SJSA1 (cell line): ENCODE measurements around the gene CCDC158. TPM values are rescaled to one million over a fixed set of nuclear protein-coding genes. Genes with fewer than 3 reads are reported as not detected.

Source experiments
- DNase-seq, 2 experiments: peaks; one replicate each; pipeline ENCODE4 v3.0.0-alpha.2; 2015 to 2020; ENCODE audit warnings: low spot score in 2 of 2, low read depth in 1 of 2
- H3K27ac ChIP-seq: fragments of 250-450 bp; sonication (Bioruptor Pico); 2 replicates; pipeline ENCODE4 v1.5.1; 2020; ENCODE audit warnings: mild to moderate bottlenecking, moderate library complexity
- H3K27me3 ChIP-seq: fragments of 250-450 bp; sonication (Bioruptor Pico); replicated peaks from 2 replicates; pipeline ENCODE4 v1.5.1; 2020; ENCODE audit warnings: mild to moderate bottlenecking, moderate library complexity
- H3K36me3 ChIP-seq: fragments of 250-450 bp; sonication (Bioruptor Pico); 2 replicates; pipeline ENCODE4 v1.5.1; 2020; ENCODE audit warnings: mild to moderate bottlenecking
- H3K4me1 ChIP-seq: fragments of 250-450 bp; sonication (Bioruptor Pico); replicated peaks from 2 replicates; pipeline ENCODE4 v1.6.1; 2021; ENCODE audit warnings: mild to moderate bottlenecking
- H3K4me3 ChIP-seq: fragments of 250-450 bp; sonication (Bioruptor Pico); 2 replicates; pipeline ENCODE4 v1.5.1; 2020; ENCODE audit warnings: mild to moderate bottlenecking
- H3K9me3 ChIP-seq: fragments of 250-450 bp; sonication (Bioruptor Pico); replicated peaks from 2 replicates; pipeline ENCODE4 v1.5.1; 2020; ENCODE audit warnings: mild to moderate bottlenecking
- total RNA-seq: library from RNA; depleted of rRNA; stranded (reverse); fragments of >200 nt; shearing (Covaris generic); gene quantifications from 2 replicates; pipeline ENCODE4 v1.2.3, GENCODE V29; 2014

CCDC158 gene
- total RNA-seq, 1 experiment from 2014 or later = 0.53 TPM

DNA sequence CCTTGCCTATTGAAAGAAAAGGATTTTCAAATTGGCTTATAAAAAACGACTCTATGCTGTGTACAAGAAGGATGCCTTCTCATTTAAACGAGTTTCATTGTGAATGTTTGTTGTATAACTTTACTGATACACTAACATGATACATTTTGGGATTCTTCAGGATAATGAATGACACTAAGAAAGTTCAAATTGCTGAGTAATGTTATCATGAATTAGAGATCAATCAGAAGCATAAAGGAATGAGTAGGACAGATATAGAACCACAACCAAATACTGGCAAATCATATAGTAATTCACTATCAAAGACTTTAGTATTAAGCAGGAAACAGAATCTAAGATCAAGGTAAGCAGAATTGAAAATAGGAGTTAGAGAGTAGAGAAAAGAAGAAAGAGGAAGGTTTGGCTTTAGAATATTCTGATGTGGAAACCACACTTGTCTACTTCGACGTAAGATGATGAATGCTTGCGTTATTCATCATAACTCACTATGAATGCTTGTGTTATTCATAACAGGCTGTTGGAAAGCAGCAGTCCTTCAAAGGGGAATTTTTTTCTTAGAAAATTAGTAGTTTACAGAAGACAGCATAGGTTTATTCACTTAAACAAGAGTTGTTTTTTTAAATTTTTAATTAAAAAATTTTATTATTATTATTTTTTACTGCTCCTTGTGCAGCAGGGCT is 13.4 kb downstream of the CCDC158 start:
- H3K4me1 ChIP-seq = no peaks in the 10 kb centered on the region
- no peaks in the 10 kb centered on the region for H3K9me3 ChIP-seq
- no peaks in the 10 kb centered on the region for H3K36me3 ChIP-seq
- peaks cover 21% of the 10 kb centered on the region; the same call in 1 of the 2 replicates for H3K27me3 ChIP-seq
- H3K27ac ChIP-seq = no peak overlapping the region
- H3K4me3 ChIP-seq = no peak overlapping the region
- DNase-seq = no peak

DNA sequence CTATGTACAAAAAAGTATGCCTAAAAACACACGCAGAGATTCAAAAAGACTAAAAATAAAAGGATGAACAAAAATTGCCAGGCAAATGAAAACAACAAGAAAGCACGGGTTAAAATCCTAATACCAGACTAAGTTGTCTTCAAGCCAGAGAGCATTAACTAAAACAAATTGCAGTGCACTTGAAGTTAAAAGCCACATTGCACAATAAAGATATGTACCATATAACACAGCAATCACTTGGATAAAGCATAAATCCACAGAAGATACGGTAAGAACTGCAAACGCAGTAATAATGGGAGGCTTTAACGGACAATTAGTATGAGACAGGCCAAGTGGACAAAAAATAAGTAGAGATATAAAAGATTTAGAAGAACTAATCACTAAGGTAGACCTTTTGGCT is 14.9 kb downstream of the CCDC158 start:
- no peak overlapping the region for H3K27ac ChIP-seq
- DNase-seq = no peak

GRCh38 chr4:76401654-76402053 is 19.3 kb downstream of the CCDC158 start:
- no peaks in the 10 kb centered on the region for H3K4me1 ChIP-seq
- H3K36me3 ChIP-seq = no peaks in the 10 kb centered on the region
- H3K9me3 ChIP-seq = no peaks in the 10 kb centered on the region
- H3K4me3 ChIP-seq = no peak overlapping the region
- no peak overlapping the region for H3K27ac ChIP-seq
- peaks cover 21% of the 10 kb centered on the region; the same call in 1 of the 2 replicates for H3K27me3 ChIP-seq
- DNase-seq = no peak

More for the DNA sequence above, 14.9 kb downstream of the CCDC158 start:
- no peaks in the 10 kb centered on the region for H3K36me3 ChIP-seq
- H3K4me3 ChIP-seq = no peak overlapping the region
- no peaks in the 10 kb centered on the region for H3K4me1 ChIP-seq
- peaks cover 21% of the 10 kb centered on the region; the same call in 1 of the 2 replicates for H3K27me3 ChIP-seq
- no peaks in the 10 kb centered on the region for H3K9me3 ChIP-seq

GRCh38 chr4:76388160-76388908 is 32.6 kb downstream of the CCDC158 start:
- H3K4me1 ChIP-seq = no peaks in the 10 kb centered on the region
- H3K4me3 ChIP-seq = no peak overlapping the region
- H3K27ac ChIP-seq = no peak overlapping the region
- 0 out of 2 replicates have a peak, but pooled peaks cover 5% of the 10 kb centered on the region for H3K27me3 ChIP-seq
- DNase-seq = no peak
- no peaks in the 10 kb centered on the region for H3K9me3 ChIP-seq
- no peaks in the 10 kb centered on the region for H3K36me3 ChIP-seq

DNA sequence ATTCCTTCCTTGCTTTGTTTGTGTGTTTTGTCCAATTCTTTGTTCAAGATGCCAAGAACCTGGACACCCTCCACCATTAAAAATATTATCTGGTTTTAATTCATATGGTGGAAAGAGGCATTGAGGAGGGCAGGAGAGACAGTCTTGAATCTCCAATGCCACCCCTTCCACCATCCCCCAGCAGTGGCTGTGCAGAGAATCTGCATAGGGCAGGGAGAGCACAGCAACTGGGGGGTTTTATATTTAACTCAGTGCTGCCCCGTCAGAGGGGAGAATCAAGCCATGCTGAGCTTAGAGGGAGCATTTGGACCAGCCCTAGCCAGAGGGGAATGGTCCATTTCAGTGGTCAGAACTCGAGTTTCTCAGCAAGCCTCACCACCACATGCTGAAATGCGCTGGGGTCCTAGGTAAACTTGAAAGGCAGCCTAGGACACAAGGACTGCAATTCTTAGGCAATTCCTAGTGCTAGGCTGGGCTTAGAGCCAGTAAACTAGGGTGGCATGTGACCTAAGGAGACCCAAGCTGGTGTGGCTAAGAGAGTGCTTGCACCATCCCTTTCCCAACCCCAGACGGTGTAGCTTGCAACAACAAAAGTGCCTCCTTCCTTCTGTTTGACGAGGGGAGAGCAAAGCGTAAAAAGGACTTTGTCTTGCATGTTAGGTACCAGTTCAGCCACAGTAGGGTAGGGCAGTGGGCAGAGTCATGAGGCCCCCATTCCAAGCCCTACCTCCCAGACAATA is 34.2 kb downstream of the CCDC158 start:
- no peaks in the 10 kb centered on the region for H3K4me1 ChIP-seq
- 0 out of 2 replicates have a peak, but pooled peaks cover 5% of the 10 kb centered on the region for H3K27me3 ChIP-seq
- no peak overlapping the region for H3K27ac ChIP-seq
- H3K4me3 ChIP-seq = no peak overlapping the region
- H3K9me3 ChIP-seq = no peaks in the 10 kb centered on the region
- H3K36me3 ChIP-seq = no peaks in the 10 kb centered on the region
- DNase-seq = no peak

- no peaks in the 10 kb centered on the region for H3K4me1 ChIP-seq
- H3K9me3 ChIP-seq = no peaks in the 10 kb centered on the region
- H3K4me3 ChIP-seq = no peak overlapping the region
- H3K27me3 ChIP-seq = 0 out of 2 replicates have a peak, but pooled peaks cover 1% of the 10 kb centered on the region
- DNase-seq = no peak
- no peaks in the 10 kb centered on the region for H3K36me3 ChIP-seq
- H3K27ac ChIP-seq = no peak overlapping the region
Observed at GRCh38 chr4:76385974-76386373, 35.0 kb downstream of the CCDC158 start.

DNA sequence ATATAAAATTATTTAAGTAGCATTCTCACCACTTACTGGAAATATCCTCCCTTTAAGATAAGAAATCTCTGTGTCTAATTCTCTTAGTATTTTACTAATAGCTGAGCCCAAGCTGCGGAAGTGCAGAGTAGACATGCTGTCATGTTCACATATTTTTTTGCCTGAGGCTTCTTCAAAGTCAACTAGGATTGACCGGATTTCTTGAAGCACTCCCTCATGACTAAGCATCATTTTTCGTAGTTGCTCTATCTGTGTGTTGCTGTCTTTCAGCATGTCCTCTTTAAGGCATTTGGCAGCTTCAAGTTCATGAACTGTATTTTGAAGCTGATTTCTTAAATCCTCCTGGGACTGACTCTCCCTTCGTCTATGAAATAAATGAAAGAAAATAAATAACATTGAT is 36.9 kb downstream of the CCDC158 start:
- Histone ChIP-seq H3K27ac (no peak overlapping the region), H3K27me3 (no peaks in the 10 kb centered on the region), H3K4me1 (no peaks in the 10 kb centered on the region), H3K4me3 (no peak overlapping the region), H3K36me3 (no peaks in the 10 kb centered on the region), H3K9me3 (no peaks in the 10 kb centered on the region)
- no peak for DNase-seq

- H3K27me3 ChIP-seq = no peaks in the 10 kb centered on the region
- H3K9me3 ChIP-seq = no peaks in the 10 kb centered on the region
- no peak overlapping the region for H3K27ac ChIP-seq
- H3K4me1 ChIP-seq = no peaks in the 10 kb centered on the region
- H3K36me3 ChIP-seq = no peaks in the 10 kb centered on the region
- H3K4me3 ChIP-seq = no peak overlapping the region
- no peak for DNase-seq
Observed at GRCh38 chr4:76383001-76383400, 37.9 kb downstream of the CCDC158 start.

DNA sequence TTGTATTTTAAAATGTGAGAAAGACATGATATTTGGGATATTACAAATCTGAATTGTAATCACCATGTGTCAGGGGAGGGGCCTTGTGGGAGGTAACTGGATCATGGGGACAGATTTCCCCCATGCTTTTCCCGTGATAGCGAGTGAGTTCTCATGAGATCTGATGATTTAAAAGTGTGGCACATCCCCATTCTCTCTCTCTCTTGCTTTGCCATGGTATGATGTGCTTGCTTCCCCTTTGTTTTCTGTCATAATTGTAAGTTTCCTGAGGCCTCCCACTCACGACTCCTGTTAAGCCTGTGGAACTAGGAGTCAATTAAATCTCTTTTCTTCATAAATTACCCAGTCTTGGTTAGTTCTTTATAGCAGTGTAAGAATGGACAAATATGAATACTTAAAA is 39.0 kb downstream of the CCDC158 start:
- H3K4me1 ChIP-seq = no peaks in the 10 kb centered on the region
- no peak overlapping the region for H3K4me3 ChIP-seq
- no peaks in the 10 kb centered on the region for H3K9me3 ChIP-seq
- no peaks in the 10 kb centered on the region for H3K36me3 ChIP-seq
- no peak overlapping the region for H3K27ac ChIP-seq
- no peak for DNase-seq
- no peaks in the 10 kb centered on the region for H3K27me3 ChIP-seq

DNA sequence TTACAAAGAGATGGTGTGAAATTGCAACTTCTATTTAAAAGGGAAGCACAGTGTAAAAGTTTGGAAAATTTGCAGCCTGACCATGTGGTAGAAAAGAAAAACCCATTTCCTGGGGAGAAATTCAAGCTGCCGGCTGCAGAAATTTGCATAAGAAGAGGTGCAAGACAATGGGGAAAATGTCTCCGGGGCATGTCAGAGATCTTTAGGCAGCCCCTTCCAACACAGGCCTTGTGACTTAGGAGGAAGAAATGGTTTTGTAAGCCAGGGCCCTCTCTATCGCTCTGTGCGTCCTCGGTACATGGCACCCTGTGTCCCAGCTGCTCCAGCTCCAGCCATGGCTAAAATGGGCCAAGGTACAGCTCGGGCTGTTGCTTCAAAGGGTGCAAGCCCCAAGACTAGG is 40.4 kb downstream of the CCDC158 start:
- DNase-seq = no peak
- H3K27me3 ChIP-seq = no peaks in the 10 kb centered on the region
- no peaks in the 10 kb centered on the region for H3K9me3 ChIP-seq
- H3K4me3 ChIP-seq = no peak overlapping the region
- H3K36me3 ChIP-seq = no peaks in the 10 kb centered on the region
- no peak overlapping the region for H3K27ac ChIP-seq
- no peaks in the 10 kb centered on the region for H3K4me1 ChIP-seq

DNA sequence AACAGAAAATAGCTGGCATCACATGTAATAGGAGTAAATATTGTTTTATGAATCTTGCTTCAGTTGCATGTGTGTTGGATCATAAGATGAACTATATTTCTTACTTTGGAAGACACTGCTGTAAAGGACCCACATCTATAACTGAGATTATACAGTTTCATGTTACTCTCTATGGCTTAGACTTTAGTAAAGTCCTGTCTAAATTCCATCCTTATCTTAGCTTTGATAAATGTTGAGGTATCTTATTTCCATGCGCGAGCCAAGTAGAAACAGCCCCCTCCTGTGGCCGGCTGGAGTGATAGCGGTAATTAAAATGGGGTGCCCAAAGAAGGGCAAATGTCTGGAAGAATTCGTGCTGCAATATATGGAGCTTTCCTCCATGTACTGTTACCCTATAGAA is 43.0 kb downstream of the CCDC158 start:
- Histone ChIP-seq H3K4me1 (no peaks in the 10 kb centered on the region), H3K9me3 (no peaks in the 10 kb centered on the region), H3K27ac (no peak overlapping the region), H3K36me3 (no peaks in the 10 kb centered on the region), H3K27me3 (no peaks in the 10 kb centered on the region), H3K4me3 (no peak overlapping the region)
- DNase-seq = peak in 1 of 2 experiments; percentile 13

DNA sequence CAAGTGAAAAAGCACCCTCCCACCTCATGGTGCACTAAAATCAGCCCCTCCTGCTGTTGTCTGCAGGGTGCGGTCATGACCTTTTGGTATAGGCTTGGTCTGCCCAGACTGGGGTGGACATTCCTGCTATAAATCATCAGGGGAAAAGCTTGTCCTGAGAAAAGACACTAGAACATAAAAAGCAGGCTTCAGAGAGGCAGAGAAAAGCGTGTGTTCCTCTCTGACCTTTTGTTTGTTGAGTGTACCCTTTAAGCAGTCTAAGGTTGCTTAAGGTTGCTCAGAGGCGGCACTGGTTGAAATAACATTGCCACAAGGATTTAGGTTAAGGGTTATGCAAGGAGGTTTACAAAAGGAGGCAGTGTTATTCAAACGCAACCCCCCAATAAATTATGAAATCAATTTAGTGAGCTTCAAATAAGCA is 43.5 kb downstream of the CCDC158 start:
- Histone ChIP-seq H3K9me3 (no peaks in the 10 kb centered on the region), H3K36me3 (no peaks in the 10 kb centered on the region), H3K27ac (no peak overlapping the region), H3K4me1 (no peaks in the 10 kb centered on the region), H3K27me3 (no peaks in the 10 kb centered on the region), H3K4me3 (no peak overlapping the region)
- no peak for DNase-seq

DNA sequence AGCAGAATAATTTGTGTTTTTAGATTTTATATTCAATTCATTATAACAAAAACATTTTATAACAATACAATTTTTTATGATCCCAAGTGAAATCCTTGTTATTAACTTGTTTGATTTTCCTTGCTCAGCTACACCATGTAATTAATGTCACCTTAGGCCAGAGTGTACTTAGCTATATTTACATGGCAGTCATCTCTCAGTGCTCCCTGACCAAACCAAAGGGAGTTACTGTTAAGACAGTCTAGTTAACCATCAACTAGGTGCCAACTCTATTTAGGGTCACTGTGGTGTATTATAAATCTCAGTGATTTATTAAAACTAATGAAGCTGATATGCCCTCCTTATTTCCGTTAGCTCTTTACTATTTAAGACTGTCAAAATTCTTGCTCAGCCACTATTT is 44.4 kb downstream of the CCDC158 start:
- no peak overlapping the region for H3K4me3 ChIP-seq
- H3K36me3 ChIP-seq = no peaks in the 10 kb centered on the region
- no peaks in the 10 kb centered on the region for H3K4me1 ChIP-seq
- H3K27ac ChIP-seq = no peak overlapping the region
- DNase-seq = no peak
- H3K9me3 ChIP-seq = no peaks in the 10 kb centered on the region
- no peaks in the 10 kb centered on the region for H3K27me3 ChIP-seq

DNA sequence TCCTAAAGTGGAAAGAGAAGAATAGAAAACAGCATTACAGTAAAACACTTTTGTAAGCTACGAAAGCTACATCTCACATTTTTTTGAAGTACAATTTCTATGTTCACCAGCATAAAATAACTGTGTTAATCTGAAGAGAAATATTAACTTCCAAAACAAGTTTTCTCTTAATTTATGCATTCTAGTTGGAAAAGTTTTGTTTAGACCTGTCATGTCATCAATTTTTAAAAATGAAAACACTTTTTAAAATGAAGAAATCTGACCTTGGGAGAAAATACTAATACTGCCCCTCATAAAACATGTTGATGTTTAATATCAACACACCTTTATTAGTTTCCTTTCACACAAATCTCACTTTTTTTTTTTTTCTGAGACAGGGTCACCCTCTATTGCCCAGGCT is 45.2 kb downstream of the CCDC158 start:
- Histone ChIP-seq H3K9me3 (no peaks in the 10 kb centered on the region), H3K4me3 (no peak overlapping the region), H3K27ac (no peak overlapping the region), H3K36me3 (no peaks in the 10 kb centered on the region), H3K4me1 (no peaks in the 10 kb centered on the region), H3K27me3 (no peaks in the 10 kb centered on the region)
- no peak for DNase-seq
